ENCODE data around the gene FOXE3. TPM values are rescaled to one million over a fixed set of nuclear protein-coding genes. Genes with fewer than 3 reads are reported as not detected.
"Not testable (repeated sequence)": the region's sequence is repeated elsewhere in the genome, so short reads cannot be mapped to it uniquely, and the experiment has no call there.

FOXE3 gene
- polyA plus RNA-seq, 4 donors: 0.12 to 1.1 (median 0.14) TPM

DNA sequence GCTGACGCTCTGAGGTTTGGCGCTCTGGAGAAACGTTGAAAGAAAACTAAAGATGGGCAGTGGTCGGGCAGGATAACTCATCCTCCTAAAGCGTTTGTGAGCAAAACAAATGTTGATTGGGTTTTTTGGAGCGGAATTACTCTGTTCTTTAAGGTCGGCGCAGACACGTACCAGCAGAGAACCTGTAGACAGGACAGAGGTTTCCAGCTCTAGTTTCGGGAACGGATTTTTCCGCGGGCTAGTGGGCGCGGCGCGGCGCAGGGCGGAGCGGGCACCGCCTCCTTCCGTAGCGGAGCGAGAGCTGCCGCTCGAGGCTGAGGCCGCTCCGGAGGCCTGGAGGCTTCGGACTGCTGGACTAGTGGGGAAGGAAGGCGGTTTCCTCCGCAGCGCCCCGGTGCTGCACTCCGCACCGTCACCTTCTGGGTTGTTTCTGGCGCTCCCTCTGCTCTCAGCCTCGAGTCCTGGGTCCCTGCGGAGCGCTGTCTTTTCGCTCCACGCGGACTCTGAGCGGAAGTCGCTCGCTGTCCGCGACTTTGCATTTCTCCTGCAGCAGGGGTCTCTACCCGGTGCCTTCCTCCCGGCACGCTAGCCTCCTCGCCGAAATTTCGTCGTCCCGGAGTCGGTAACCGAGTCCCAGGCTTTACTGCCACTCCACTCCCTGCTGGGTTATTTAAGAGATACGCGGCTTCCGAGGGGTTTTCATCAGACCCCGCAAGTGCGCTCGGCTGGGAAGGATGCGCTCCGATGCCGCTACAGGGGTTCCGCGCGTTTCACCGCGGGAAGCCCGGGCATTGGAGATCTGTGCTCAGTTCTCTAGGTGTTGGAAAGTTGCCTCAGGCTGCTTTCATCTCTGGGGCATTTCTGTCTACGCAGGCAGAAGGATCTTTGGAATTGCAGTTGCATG lies 28.7 kb downstream of the FOXE3 start:
- no peak for DNase-seq (ENCODE audit: low read depth in 4 of 4, low spot score in 3 of 4)

DNA sequence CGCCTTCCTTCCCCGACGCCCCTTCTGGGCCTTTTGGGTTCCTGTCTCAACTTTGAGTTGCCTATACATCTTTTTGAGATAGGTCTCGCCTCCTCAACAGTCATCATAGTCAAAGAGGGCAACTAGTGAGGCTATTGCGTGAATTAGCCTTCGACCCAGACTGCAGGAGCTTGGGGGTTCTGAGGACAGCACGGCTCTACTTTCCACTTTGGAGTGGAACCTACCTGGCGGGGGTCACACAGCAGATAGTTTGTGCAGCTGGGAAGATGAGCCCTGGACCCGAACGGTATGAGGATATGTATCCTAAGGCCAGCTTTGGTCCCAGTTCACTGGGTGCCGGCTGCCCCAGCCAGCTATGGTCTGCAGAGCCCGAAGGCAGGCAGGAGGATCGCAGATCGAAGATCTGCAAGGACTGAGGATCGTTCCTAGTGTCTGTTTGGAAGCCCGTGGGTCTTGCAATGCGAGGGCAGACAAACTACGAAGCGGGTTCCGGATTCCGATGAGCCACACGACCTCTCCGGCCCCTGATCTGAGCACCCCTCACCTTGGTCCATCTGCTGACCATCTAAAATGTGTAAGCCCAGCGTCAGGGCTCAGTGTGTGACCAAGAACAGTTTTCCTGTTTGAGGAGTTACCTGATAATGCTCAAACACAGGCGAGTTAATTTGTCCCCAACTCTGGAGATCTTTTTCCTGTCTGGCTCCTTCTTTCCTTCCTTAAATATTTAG lies 29.9 kb downstream of the FOXE3 start:
- DNase-seq (ENCODE audit: low read depth in 4 of 4, low spot score in 3 of 4): no peak

DNA sequence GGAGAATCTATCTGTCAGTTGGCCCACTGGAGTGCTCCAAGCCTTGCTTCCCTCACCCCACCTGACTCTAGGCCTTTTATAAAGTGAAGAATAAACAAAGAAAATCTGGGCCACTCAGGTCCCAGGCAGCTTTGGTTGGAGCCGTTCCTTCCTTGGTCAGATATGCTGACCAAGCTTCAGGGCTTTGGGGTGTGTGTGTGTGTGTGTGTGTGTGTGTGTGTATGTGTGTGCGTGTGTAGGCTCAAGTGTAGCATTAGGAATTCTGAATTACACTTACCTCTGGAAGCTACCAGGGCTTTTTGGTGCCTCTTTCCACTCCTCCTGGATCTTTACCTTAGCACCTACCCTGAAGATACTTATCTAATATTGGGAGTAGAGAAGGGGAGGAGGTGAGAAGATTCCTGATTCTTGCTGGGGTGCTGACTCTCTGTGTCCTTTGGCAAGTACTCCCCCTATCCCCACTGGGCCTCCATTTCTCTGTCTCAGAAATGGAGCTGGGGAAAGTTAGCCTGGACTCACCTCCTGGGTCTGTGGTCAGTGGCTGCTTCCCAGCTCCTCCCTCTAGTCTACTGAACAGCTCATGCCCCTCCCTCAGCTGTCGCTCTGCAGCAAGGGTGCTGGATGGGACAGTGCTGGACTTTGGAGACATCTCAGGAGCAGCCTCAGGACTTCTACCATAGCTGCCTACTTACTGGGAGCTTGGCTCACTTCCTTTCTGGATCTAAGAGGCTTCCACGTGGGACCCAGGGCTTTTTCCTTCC lies 32.6 kb downstream of the FOXE3 start:
- no peak for DNase-seq (ENCODE audit: low read depth in 4 of 4, low spot score in 3 of 4)

DNA sequence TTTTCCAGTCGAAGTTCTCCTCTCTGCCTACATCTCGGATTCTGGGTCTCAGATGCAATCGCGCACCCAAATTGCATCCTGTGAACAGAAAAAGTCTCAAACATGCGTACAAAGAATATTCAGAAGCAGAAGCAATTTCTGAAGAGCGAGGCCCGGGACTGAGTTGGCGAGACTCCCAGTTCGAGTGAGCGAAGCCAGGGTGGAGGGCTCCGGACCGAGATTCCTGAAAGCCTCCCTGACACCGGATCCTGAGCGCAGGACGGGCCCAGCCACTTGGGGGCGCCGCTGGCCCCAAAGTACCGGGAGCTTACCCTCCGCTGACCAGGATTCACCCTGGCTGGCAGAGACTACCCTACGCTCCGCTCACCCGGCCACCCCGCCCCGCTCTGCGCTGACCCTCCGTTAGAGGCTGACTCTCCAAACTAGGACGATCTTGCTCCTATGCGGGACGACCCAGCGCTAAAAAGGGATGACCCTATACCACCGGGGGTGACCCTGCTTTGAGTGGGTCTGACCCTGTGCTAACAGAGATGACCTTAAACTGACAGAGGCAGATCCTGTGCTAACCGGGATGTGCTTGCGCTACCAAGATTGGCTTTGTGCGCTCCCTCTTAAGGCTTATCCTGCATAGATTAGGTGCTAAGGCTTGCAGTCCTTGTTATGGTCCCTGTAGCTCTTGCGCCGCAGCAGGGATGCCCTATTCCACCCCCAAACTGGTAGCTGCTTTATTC lies 33.9 kb downstream of the FOXE3 start:
- DNase-seq (ENCODE audit: low read depth in 4 of 4, low spot score in 3 of 4): no peak

DNA sequence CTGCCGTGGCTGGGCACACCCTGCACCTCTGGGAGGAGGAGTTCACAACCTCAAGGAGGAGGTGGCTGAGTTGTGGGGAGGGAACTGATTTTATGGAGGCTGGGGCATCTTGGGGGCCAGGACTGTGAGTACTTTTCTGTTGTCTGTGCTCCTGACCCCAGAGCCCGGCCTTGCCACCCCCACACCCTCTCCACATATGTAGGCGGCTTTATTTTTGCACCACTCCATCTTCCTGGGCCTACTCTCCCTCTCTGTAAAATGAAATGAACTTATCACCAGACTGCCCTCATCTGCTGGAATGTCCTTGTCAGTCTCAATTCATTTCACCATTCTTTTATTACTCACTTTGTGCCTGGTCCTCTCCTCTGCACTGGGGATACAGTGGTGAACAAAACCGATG lies 34.5 kb downstream of the FOXE3 start:
- DNase-seq (ENCODE audit: low read depth in 4 of 4, low spot score in 3 of 4): no peak

DNA sequence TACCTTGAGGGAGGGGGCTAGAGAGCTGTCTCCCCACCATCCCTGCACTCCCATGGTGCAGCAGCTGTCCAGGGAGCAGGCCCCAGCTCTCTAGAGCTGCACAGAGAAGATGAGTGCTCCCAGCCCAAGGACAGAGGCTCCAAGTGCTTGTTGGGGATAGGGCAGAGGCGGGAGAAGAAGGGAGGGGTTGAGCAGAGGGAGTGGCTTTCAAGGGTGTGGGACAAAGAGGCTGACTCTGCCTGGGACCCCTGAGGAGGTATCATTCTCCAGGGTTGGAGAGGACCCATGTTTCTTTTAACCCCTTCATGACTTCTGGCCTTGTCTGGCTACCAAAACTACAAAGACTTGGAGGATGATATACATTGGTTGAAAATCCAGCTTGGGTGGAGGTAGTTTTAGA lies 36.3 kb downstream of the FOXE3 start:
- DNase-seq (ENCODE audit: low read depth in 4 of 4, low spot score in 3 of 4): no peak

DNA sequence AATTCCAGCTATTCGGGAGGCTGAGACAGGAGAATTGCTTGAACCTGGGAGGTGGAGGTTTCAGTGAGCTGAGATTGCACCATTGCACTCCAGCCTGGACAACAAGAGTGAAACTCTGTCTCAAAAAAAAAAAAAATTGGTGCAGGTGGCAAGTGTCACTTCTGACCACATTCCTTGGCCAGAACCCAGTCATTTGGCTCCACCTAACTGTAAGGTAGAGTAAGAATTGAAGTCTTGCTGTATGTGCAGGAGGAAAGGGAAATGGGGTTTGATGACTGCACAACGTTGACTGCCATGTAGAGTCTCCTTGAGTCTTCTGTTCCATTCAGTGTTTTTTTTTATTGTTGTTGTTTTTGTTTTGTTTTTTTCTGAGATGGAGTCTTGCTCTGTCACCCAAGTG lies 37.8 kb downstream of the FOXE3 start:
- DNase-seq (ENCODE audit: low read depth in 4 of 4, low spot score in 3 of 4): not testable (repeated sequence)

DNA sequence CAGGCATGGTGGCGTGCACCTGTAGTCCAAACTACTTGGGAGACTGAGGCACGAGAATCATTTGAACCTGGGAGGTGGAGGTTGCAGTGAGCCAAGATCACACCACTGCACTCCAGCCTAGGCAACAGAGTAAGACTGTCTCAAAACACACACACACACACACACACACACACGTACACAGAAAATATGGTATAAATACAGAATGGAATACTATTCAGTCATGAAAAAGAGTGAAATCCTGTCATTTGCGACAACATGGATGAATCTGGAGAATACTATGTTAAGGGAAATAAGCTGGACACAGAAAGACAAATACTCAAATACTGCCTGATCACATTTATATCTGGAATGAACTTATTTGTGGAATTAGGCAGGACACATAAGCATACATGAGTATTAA lies 40.2 kb downstream of the FOXE3 start:
- DNase-seq (ENCODE audit: low read depth in 4 of 4, low spot score in 3 of 4): no peak

DNA sequence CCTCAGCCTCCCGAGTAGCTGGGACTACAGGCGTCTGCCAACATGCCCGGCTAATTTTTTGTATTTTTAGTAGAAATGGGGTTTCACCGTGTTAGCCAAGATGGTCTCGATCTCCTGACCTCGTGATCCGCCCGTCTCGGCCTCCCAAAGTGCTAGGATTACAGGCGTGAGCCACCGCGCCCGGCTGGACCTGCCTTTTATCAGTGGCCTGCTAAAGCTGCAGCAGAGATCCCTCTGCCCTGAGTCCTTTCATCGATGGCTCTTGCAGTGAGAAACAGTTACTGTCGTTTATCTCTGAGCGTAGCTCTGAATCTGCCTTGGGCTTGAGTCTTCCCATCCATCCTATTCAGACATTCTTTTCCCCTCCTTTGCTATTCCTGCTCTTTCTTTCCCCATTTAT lies 41.5 kb downstream of the FOXE3 start:
- not testable (repeated sequence) for DNase-seq (ENCODE audit: low read depth in 4 of 4, low spot score in 3 of 4)

DNA sequence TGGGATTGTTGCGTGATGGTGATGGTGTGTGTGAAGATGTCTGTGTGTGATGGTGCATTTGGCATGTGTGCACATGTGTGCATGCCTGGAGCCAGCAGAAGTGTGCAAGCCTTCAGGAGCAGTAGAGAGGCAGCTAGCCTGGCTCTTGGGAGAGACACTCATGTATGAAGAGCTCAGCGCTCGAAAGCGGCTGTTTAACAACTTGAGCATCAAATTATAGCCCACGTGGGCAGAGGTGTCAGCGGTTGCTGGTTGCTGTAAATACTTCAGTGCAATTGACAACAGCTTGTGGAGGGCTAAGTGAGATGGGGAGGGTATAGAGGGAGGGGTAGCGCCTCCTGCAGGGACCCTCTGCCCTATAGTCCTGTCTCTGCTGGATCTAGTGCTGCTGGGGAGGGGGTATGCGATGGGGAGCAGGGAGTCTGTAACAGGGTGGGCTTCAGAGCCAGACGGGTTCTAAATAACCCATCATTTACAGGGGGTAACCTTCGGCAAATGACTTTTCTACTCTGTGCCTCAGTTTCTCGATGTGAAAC lies 43.2 kb downstream of the FOXE3 start:
- DNase-seq (ENCODE audit: low read depth in 4 of 4, low spot score in 3 of 4): no peak

DNA sequence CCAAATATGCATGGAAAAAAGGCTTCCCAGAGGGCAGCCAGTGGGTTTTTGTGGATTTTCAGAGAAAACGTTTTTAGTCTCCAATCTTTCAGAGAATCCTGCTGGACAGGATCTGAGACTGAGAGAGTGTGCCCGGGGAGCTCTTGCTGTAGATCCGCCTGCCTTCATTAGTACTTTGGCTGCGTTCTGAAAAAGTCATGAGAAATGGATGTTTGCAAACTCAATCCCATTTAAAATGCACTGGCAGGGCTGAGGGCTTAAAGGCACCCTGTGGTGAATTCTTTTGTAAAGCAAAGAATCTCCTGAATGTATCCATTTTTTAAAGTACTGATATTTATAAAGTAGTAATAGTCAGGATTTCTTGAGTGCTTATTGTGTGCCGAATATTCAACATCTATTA lies 44.0 kb downstream of the FOXE3 start:
- no peak for DNase-seq (ENCODE audit: low read depth in 4 of 4, low spot score in 3 of 4)

DNA sequence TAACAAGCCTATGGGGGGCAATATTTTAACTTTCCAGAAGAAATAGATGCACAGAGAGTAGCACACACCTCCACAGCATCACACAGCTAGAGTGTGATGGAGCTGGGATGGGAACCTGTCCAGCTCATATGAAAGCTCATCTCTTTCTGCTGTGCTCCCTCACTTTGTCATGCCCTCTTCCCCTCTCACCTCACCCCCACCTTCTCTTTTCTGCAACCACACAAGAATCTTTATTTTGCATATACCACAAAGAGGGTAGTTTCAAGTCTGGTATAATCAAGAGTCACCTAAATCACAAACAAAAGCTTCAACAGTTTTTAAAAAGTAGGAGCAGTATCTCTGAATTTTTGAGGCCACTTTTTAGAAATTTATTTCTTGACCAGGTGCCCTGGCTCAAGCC lies 44.4 kb downstream of the FOXE3 start:
- no peak for DNase-seq (ENCODE audit: low read depth in 4 of 4, low spot score in 3 of 4)

DNA sequence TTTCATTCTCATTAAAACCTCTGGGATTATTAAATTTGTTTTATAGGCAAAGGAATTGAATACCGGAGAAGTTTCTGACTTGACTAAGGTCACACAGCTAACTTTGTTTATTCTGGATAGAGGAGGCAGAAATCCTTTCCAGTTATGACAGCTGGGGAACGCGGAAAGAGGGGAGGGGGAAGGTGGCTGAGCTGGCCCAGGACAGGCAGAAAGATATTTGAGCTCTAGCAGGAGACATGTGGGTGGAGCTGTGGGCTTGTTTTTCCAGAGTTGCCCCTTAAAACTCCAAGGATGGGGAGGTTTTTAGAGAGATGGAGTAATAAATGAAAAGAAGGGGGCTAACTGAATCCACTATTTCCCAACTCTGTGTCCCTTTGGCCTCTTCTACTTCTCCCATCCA lies 49.5 kb downstream of the FOXE3 start:
- DNase-seq (ENCODE audit: low read depth in 4 of 4, low spot score in 3 of 4): no peak

Other genes starting within 250 kb of the FOXE3 start
- gene PDZK1IP1, start 226.2 kb upstream of the FOXE3 start, polyA plus RNA-seq (ENCODE audit: insufficient read length in 4 of 4): 10 to 100 TPM in 3 of 4 donors, 1 to 10 TPM in 1; 1.6 to 39.6 (median 35.5) TPM
- 1 to 10 TPM; 3.8 to 6.2 (median 4.2) TPM for gene TAL1, start 184.1 kb upstream of the FOXE3 start, polyA plus RNA-seq (ENCODE audit: insufficient read length in 4 of 4)
- 10 to 100 TPM in 1 of 4 donors, 1 to 10 TPM in 3; 6.5 to 10.3 (median 9.0) TPM for gene STIL, start 102.1 kb upstream of the FOXE3 start, polyA plus RNA-seq (ENCODE audit: insufficient read length in 4 of 4)
- 10 to 100 TPM; 68.5 to 86.0 (median 77.7) TPM for gene CMPK1, start 82.5 kb upstream of the FOXE3 start, polyA plus RNA-seq (ENCODE audit: insufficient read length in 4 of 4)
- 10 to 100 TPM in 1 of 4 donors, 1 to 10 TPM in 3; 5.4 to 12.9 (median 7.2) TPM for gene FOXD2, start 21.8 kb downstream of the FOXE3 start, polyA plus RNA-seq (ENCODE audit: insufficient read length in 4 of 4)